Measurements from ENCODE around the gene LSR.
"Not testable (repeated sequence)": the region's sequence is repeated elsewhere in the genome, so short reads cannot be mapped to it uniquely, and the experiment has no call there.

Gene LSR

DNA sequence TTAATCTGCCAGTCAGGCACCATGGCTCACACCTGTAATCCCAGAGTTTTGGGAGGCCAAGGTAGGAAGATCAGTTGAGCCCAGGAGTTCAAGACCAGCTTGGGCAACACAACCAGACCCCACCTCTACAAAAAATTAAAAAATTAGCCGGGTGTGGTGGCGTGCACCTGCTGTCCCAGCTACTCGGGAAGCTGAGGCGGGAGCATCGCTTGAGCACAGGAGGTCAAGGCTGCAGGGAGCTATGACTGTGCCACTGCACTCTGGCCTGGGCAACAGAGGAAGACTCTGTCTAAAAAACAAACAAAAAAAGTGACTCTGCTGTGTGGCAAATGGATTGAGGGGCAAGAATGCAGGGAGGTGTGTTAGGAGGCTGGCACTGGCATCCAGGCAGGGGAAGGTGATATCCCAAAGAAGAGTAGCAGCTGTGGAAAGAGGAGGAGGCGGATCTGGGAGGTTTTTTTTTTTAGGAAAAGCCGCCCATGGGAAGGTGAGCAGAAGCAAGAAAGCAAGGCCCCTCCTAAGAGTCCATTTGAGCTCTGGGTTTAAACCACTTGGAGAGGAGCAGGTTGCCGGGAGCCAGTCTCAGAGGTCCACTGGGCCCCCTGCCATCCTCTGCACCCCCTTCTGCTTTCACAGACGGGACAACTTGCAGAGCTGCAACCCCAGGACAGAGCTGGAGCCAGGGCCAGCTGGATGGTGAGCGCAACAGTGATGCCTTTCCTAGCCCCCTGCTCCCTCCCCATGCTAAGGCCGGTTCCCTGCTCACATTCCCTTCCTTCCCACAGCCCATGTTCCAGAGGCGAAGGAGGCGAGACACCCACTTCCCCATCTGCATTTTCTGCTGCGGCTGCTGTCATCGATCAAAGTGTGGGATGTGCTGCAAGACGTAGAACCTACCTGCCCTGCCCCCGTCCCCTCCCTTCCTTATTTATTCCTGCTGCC, 35.6 kb downstream of the LSR start:
- peak in 29 of 56 donors; percentile 10 to 76 (median 39) for DNase-seq

DNA sequence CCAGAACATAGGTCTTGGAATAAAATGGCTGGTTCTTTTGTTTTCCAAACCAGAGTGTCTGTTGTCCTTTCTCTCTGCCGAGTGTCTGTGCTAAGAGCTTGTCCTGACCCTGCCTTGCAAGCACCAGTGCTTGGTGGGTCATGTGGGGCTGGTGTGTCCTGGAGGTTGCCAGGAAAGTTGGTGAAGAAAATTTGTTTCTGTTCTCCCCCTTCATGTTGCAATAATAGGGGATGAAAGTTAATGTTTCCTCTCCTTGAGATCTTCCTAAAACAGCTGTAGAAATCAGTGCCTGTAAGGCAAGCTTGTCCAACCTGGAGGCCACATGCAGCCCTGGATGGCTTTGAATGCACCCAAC, 36.3 kb downstream of the LSR start:
- peak in 2 of 56 donors; percentile 33 to 50 for DNase-seq

DNA sequence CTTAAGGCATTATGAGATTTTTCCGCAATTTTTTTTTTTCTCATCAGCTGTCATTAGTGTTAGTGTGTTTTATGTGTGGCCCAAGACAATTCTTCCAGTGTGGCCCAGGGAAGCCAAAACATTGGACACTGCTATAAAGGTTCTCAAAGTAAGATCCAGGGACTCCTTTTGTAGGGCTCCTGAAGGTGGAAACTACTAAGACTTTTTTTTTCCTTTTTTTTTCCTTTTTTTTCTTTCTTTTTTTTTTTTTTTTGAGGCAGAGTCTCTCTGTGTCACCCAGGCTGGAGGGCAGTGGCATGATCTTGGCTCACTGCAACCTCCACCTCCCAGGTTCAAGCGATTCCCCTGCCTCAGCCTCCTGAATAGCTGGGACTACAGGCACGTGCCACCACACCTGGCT, 36.7 kb downstream of the LSR start:
- not testable (repeated sequence) for DNase-seq

DNA sequence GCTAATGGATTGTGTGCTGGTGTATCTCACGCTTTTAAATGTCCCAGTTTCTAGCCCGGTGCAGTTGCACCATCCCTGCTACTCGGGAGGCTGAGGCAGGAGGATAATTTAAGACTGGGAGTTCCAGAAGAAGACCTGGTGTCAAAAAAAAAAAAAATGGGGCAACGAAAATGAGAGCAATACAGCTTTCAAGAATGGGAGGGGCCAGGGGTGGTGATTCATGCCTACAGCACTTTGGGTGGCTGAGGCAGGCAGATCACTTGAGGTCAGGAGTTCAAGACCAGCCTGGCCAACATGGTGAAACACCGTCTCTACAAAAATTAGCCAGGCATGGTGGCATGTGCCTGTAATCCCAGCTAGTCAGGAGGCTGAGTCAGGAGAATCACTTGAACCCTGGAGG, 37.3 kb downstream of the LSR start:
- DNase-seq, result not testable (repeated sequence)

DNA sequence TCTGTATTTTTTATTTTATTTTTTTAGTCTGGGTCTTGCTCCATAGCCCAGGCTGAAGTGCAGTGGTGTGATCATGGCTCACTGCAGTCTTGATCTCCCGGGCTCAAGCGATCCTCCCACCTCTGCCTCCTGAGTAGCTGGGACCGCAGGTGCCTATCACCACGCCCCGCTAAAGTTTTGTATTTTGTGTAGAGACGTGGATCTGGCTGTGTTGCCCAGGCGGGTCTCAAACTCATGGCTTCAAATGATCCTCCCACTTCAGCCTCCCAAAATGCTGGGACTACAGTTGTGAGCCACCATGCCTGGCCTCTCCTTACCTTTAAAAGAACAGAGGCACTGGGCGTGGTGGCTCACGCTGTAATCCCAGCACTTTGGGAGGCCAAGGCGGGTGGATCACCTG, 38.9 kb downstream of the LSR start:
- DNase-seq, result no peak

DNA sequence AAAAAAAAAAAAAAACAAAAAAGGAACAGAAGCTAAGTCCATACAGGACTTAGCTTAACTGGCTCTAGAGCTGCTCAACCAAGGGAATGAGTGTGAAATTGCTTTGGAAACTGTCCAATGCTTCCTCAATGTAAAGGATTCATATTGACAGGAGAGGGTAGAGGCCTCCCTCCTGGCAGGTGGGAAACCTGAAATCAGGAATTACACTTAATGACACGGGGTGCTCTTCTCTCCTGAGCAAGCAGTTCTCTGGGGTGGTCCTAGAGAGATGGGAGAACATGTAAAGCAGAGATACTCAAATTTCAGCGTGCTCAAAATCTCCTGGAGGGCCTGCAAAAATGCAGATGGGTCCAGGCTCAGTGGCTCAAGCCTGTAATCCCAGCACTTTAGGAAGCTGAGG, 39.5 kb downstream of the LSR start:
- DNase-seq, result no peak

DNA sequence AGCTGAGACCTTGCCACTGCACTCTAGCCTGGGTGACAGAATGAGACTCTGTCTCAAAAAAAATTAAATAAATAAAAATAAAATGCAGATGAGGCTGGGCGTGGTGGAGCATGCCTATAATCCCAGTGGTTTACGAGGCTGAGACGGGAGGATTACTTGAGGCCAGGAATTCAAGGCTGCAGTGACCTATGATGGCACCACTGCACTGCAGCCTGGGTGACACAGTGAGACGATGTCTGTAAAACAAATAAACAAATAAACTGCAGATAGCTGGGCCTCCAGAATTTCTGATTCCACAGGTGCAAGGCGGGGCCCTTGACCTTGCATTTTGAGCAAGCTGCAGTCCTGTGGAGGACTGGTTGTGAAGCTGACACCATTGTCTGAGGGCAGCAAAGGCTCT, 40.1 kb downstream of the LSR start:
- no peak for DNase-seq

DNA sequence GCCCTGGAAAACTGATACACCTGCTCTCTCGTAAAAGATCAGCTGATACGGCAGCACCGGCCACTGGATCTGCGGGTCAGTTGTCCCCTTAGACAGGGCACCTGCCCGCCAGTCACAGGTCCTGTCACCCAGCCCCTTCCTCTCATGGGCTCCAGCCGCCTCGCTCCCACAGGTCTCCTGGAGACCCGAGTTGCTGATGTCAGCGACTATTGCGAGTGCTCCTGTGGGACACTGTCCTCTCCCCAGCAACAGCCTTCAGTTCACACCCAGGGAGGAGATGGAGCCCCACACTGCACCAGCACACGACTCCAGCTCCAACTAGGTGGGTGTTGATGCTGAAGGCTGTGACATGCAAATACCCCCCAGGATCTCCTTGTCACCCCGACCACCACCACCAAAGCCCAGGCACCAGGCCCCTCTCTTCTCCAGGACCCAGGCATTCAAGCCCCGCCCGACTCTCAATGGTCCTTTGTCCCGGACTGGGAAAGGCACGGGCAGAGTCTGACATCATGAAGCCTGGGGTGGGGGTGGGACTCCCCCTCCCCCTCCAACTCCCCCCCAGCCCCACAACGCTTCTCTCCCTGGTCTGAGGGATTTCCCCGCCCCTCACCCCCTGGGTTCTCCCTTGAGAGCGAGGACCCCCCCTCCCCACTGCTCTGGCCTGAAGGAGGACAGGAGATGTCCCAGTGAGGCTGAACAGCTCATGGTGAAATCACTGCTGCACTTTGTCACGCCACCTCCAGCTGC, 41.8 kb downstream of the LSR start:
- DNase-seq, result peak in 53 of 56 donors; percentile 42 to 94 (median 75)

DNA sequence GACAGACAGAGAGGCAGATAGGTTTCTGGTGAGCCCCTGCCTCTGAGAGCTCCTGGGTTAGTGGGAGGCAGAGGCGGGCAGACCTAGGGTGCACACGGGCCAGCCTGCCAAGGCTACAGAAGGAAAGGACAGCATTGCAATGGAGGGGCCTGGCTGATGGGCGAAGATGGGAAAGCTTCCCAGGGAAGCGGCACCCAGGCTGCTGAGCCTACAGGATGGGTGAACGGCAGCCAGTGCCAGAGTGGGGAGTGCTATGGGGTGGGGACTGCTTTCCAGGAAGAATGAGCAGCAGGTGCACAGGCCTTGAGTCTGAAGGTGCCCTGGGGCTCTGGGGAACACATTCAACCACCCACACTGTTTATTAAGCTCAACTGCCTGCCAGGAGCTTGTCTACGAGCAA, 42.5 kb downstream of the LSR start:
- DNase-seq, result peak in 11 of 56 donors; percentile 45 to 71 (median 60)

DNA sequence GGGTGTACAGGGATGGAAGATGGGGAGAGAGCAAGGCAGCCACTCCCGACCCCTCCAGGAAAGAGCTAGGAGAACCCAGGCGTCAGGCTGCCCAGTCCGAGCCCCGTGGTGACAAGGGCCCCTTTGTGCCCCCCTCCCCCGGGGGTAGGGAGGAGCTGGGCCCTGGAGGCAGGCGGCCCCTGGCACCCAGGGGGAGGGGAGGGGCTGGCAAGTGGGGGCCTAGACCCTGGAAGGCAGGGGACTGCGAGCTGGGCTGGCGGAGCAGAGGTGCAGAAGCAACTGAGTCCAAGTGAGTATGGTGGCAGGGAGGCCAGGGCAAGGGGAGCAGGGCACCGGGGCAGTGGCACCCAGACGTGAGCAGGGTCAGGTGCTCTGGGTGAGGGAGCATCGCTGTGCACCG, 43.1 kb downstream of the LSR start, which contains the start of gene MAG:
Gene MAG (plus strand): TSS at position 246 of the 400 bp plus-strand sequence. CDS start 3,248 bp downstream, outside the sequence.
- peak in 53 of 56 donors; percentile 27 to 96 (median 86) for DNase-seq

DNA sequence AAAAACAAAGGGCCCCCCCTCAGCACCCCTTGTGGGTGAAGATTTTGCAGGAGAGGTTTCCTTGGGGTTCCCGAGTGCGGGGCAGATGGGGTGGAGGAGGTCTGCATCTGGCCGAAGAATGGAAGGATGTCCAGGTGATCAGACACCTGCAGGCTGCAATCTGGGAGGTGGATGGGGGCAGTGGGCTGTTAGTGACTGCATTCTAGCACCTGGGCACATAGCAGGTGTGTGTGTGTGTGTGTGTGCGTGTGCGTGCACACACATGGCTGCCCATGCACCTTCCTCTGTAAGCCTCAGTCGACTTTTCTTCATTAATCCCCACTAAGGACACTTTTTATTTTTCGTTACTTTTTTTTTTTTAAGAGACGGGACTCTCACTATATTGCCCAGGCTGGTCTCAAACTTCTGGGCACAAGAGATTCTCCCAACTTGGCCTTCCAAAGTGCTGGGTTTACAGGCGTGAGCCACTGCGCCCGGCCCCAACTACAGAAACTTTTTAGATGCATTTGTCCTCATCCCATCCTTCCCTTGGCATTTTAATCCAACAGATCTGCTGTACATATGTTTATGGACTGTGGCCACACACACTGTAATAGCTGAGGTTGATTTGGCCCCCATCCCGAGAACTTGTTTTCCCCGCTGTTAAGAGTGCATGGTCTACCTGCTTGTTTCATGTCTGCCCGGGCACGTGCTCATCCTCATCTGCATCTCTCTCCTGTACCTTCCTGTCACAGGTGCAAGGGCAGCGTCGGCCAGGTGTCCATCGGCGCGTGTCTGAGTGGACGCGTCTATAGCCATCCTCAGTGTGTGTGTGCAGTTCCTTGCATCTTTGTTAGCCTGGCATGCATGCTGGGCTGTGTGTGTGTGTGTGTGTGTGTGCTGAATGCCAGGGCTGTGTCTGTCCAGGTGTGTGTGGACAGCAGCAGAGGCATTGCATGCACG, 43.9 kb downstream of the LSR start:
- peak in 1 of 56 donors; percentile 39 for DNase-seq

DNA sequence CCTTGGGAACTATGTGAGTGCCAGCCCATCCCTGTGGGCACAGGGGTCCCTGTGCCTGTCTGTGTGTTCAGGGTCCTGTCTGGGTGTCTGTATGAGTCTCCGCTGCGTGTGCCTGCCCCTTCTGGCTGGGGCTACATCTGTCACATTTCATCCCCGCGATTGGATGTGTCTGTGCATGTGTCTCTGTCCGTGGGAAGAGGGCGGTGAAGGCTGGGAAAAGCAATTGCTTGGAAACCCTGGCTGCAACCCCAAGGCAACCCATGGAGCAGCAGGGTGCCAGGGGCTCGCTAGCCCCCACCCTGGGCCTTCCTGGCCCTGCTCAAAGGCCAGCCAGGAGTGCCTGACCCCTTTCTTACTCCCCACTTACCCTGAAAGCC, 44.5 kb downstream of the LSR start:
- peak in 45 of 56 donors; percentile 9 to 72 (median 52) for DNase-seq

DNA sequence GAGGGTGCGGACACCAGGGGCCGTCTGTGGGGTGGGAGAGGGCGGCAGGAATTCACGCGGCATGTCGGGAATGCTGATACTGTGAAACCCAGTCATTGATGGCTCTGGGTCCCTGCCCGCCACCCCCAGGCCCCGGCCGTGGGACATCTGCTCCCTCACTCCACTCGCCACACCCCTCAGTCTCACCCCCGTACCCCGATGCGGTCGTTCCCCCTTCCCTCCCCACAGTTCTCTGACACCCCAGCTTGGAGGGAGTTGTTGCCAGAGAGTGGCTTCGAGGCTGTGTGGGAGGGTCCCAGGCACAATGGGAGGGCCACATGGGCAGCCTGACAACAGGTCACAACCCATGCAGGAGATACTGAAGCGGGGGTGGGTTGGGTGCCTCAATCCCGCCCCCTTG, 45.0 kb downstream of the LSR start:
- DNase-seq, result peak in 3 of 56 donors; percentile 26 to 51 (median 33)

DNA sequence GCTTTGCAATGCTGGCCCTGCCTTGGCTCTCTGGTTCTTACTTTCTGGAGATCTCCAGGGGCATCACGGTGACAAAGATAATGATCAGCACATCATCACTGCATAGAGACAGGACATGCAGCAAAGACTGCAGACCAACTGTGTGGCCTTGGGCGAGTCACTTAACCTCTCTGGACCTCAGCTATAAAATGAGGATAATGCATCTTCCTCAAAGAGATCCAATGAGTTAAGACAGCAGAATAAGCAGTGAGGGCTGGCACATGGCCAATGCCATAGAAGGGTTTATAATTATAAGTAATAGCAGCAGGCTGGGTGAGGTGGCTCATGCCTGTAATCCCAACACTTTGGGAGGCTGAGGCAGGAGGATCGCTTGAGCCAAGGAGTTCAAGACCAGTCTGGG, 45.5 kb downstream of the LSR start:
- DNase-seq, result peak in 1 of 56 donors; percentile 21

DNA sequence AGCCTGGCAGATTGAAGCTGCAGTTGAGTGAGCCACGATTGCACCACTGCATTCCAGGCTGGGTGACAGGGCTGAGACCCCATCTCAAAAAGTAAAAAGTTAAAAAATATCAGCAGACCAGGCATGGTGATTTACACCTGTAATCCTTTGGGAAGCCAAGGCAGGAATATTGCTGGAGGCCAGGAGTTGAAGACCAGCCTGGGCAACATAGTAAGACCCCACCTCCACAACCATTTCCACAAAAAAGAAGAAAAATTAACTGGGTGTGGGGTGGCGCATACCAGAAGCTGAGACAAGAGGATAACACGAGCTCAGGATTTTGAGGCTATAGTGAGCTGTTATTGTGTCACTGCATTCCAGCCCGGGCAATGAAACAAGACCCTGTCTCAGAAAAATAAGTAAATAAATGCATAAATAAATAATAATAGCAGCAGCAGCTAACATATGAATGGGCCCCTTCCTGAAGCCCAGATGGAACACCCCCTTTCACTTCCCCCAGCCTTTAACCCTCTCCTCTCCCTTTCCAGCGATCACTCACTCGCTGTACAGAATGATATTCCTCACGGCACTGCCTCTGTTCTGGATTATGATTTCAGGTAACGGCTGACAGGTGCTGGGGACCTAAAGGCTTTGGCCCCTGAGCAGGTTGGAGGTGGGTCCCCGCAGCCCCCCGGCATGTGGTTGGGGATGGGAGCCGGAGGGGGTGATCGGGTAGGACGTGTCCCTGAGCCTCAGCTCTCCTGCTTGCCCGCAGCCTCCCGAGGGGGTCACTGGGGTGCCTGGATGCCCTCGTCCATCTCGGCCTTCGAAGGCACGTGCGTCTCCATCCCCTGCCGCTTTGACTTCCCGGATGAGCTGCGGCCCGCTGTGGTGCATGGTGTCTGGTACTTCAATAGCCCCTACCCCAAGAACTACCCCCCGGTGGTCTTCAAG, 46.3 kb downstream of the LSR start:
- peak in 1 of 56 donors; percentile 13 for DNase-seq

DNA sequence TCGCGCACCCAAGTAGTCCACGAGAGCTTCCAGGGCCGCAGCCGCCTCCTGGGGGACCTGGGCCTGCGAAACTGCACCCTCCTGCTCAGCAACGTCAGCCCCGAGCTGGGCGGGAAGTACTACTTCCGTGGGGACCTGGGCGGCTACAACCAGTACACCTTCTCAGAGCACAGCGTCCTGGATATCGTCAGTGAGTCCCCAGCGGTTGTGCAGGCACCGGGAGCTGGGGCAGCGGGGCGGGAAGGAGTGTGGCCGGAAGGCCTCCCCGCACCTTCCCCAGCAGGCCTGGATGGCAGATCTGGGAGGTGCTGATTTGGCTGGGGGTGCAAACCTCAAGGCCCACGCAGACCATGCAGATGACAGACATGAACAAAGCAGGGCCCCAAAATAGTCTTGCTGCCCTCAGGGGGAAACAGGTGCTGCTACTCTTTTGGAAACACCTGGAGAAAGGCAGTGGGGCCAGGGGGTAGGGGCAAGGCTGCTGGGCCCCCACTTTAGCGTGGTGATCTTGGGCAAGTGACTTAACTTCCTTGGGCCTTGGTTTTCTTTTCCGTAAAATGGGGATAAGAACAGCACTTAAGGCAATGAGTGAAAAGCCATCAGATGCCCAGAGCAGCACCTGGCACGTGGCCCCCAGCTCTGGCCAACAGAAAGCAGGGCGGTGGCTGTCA, 47.1 kb downstream of the LSR start:
- no peak for DNase-seq

DNA sequence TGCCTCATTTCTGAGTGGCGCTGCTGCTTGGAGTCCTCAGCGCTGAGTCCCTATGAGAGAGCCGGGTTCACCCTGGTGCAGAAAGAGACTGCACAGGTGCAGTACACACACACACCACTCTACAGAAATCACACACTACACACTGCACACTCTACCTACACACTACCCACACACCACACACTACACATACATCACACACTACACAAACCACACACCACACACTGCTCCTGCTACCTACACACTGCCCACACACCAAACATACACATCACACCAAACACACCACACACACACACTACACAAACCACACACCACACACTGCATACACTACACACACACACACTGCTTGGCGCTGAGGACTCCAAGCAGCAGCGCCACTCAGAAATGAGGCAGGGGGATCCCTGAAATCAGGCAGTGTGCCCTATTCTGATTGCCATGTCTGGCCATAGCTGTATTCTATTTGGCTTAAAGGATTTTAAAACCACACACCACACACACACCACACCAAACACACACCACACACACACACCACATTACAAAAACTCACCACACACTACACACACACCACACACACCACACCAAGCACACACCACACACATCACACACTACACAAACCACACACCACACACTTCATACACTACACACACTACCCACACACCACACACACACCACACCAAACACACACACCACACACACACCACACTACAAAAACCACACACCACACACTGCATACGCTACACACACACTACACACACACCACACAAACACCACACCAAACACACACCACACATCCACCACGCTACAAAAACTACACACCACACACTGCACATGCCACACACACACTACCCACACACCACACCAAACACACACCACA, 48.1 kb downstream of the LSR start:
- no peak for DNase-seq

DNA sequence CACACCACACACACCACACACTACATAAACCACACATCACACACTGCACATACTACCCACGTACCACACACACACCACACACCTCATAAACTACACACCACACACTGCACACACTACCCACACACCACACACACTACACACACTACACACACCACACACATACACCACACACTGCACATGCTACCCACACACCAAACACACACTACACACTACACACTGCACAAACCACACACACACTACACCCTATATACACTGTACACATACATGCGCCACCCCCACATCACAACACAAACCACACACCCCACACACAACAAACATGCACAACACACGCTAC, 48.7 kb downstream of the LSR start:
- DNase-seq, result no peak

DNA sequence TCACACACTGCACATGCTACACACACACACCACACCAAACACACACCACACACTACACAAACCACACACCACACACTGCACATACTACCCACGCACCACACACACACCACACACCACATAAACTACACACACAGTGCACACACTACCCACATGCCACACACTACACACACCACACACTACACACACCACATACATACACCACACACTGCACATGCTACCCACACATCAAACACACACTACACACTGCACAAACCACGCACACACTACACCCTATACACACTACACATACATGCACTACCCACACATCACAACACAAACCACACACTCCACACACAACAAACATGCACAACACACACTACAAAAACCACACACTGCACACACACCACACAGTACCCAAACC, 49.1 kb downstream of the LSR start:
- DNase-seq, result no peak
